Hypothalamus (tissue), 51 donors: ENCODE data around the gene FAAH2.
A peak's percentile ranks its signal among the peaks of the same experiment; 100 is the strongest.
"Not testable (repeated sequence)": the region's sequence is repeated elsewhere in the genome, so short reads cannot be mapped to it uniquely, and the experiment has no call there.

Source experiments
- DNase-seq, 51 donors: peaks; one replicate each; lab custom pipeline; 2025; lab: John Stamatoyannopoulos, UW

The FAAH2 gene, protein sequence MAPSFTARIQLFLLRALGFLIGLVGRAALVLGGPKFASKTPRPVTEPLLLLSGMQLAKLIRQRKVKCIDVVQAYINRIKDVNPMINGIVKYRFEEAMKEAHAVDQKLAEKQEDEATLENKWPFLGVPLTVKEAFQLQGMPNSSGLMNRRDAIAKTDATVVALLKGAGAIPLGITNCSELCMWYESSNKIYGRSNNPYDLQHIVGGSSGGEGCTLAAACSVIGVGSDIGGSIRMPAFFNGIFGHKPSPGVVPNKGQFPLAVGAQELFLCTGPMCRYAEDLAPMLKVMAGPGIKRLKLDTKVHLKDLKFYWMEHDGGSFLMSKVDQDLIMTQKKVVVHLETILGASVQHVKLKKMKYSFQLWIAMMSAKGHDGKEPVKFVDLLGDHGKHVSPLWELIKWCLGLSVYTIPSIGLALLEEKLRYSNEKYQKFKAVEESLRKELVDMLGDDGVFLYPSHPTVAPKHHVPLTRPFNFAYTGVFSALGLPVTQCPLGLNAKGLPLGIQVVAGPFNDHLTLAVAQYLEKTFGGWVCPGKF

DNA sequence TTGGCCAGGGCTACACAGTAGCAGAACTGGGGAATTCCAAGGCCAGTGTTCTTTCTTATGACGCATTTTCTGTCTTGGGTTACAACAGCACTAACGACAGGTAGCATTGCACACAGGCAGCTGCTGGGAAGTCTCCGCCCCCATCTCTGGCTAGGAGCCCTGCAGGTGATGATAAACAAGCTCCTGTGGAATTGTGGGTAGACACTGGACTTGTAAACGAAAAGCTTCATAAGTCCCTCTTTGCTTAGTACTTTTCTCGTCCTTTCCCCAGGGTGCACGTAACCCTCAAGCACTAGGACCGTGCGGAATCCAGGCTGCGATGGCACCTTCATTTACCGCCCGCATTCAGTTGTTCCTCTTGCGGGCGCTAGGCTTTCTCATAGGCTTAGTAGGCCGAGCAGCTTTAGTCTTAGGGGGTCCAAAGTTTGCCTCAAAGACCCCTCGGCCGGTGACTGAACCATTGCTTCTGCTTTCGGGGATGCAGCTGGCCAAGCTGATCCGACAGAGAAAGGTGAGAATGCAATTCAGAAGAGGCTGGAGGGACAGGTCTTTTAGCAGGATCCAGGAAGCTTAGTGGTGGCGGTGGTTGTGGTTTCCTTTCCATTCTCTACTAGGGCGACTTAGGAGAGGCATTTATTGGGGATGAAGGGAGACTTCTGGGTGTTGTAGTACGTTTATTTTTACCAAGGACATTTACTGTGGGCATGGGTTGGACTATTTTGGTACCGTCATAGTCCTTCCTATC, at the start of gene FAAH2:
FAAH2 (plus strand) TSS at position 200 of the 745 bp plus-strand sequence; CDS start at position 320, 120 bp downstream.
- DNase-seq, result peak in 4 of 51 donors; percentile 1 to 5 (median 1)

DNA sequence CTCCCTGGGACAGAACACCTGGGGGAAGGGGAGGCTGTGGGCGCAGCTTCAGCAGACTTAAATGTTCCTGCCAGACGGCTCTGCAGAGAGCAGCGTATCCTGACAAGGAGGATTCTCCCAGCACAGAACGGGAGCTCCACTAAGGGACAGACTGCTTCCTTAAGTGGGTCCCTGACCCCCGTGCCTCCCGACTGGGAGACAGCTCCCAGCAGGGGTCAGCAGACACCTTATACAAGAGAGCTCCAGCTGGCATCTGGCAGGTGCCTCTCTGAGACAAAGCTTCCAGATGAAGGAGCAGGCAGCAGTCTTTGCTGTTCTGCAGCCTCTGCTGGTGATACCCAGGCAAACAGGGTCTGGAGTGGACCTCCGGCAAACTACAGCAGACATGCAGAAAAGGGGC, 44.5 kb upstream of the FAAH2 start:
- no peak for DNase-seq

DNA sequence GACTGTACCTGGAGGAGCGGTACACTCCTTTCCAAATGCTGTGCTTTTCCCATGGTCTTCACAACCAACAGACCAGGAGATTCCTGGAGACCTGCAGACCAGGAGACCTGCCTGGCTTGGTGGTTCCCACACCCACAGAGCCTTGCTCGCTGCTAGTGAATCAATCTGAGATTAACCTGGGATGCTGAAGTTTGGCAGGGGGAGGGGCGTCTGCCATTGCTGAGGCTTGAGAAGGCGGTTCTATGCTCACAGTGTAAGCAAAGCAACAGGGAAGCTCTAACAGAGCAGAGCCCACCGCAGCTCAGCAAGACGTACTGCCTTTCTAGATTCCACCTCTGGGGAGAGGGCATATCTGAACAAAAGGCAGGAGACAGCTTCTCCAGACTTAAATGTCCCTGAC, 34.5 kb upstream of the FAAH2 start:
- no peak for DNase-seq

DNA sequence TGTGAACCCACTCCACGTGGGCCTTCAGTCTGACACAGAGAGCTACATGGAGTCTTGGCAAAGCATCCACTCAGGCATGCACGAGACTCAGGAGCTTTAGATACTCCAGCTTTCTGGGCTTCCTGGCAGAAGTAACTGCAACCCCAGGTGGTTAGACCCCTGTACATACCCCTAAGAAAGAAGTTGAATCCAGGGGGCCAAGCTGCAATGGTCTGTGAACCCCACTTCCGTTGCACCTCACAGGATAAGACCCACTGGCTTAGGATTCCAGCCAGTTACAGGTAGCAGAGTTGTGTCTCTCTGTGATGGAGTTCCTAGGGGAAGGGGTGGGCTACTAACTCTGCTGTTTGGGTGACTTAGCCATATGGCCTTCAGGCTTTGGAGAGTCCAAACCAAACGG, 21.4 kb upstream of the FAAH2 start:
- DNase-seq, result no peak

DNA sequence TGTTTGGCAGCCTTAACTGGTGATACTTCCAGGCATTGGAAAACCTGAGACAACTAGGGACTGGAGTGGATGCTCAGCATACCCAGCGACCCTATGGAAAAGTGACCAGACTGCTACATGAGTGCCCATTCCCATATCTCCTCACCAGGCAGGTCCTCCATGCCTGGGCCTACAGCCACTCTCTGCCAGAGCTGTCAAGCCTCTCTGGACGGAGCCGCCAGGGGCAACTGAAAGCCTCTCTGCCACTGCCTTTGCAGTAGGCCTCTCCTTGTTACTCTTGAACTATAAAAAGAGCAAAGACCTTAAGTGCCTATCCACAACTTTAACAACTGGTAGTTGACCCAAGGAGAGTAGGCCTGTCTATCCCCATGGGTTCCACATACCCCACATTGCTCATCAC, 20.2 kb upstream of the FAAH2 start:
- DNase-seq, result no peak

DNA sequence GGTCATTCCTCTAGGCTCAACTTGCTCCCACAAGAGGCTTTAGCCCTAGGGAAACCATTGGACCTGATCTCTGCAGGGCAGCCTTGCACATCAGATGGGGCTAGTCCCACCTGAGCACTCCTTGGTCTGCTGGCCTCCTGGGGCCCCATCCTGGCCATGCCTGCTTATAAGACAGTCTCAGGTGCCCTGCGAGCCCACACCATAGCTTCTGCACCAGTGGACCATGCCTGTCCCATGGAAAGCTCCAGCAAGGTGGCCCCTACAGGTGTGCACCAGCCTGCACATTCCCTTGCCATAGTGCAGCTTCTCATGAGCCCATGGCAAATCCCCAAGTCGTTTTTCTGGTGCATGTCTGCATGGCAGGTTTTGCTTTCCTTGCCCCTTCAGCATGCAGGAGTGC, 19.6 kb upstream of the FAAH2 start:
- DNase-seq, result no peak

DNA sequence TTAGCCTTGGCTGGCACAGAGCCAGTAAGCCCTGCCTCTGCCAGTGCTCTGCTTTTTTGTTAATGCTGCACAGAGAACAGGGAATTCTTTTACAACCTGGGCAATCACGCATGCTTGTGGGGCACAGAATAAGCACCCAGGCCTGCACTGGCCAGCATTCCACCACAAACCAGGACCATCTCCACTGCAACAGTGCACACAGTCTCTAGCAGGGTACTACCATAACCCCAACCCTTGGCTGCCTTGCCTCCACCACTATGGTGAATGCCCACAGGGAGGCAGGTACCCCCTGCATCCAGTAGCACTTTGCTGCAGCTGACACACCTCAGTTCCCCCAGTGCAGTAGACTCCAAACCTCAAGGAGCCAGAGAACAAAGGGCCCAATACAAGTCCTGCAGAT, 19.2 kb upstream of the FAAH2 start:
- DNase-seq, result no peak

DNA sequence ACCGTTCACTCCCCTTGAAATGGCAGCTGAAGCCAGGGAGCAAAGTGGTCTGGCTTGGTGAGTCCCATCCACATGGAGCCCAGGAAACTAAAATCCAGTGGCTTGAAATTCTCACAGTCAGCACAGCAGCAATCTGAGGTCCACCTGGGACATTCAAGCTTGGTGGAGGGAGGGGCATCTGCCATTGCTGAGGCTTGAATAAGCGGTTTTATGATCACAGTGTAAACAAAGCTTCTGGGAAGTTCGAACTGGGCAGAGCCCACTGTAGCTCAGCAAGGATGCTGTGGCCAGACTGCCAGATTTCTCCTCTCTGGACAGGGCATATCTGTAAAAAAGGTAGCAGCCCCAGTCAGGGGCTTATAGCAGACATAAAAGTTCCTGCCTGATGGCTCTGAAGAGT, 15.5 kb upstream of the FAAH2 start:
- DNase-seq, result no peak

DNA sequence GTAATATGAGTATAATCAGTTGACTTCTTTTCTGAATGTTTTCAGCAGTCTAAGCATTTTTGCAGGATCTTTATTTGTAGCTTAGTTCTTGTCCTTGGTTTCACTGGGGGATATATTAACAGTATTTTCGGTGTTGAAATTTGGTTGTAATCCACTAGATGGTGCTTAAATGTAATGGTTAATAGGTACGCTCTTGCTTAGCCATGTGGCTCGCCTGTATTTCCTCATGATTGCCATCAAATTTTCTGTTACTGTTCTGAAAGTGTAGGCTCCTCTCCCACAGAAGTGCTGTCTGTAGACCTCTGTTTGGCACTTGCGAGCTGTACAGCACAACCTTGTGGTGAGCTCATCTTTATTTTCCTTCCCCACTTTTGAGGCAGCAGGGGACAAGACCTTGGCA, 3.9 kb upstream of the FAAH2 start:
- no peak for DNase-seq

DNA sequence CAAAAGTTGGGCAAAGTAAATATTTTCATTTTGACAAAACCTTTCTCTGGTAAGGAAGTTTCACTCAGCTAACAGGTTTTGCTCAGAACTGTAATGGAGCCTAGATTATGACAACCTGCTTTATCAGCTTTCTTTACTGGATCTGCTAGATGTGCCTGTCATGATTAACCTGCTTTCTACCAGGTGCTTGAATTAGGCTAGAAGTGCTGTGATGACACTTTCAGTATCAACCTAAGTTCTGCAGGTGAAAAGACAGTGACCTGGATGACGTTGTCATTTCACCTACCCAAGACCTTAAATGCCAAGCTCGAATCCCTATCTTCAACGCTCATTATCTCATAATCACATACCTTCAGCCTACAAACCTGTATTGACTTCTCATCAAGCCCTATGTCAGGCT, 1.5 kb upstream of the FAAH2 start:
- DNase-seq, result no peak

DNA sequence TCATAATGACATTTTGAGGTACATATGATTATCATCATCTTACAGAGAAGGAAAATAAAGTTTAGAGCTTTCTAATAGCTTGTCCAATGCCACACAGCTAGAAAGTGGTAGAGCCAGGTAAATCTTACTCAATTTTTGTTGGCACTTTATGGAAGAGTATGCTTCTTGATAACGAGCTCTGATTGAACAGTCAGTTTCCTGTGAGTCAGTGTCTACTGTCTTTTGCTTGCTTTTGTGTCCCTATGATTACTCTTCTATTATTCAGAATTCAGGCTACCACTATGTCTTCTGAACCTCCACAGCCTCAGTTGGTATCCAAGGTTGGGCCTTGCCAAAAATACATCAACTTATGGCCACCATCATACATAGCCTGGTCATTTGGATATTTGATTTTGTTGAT, 2.6 kb downstream of the FAAH2 start:
- DNase-seq, result no peak

DNA sequence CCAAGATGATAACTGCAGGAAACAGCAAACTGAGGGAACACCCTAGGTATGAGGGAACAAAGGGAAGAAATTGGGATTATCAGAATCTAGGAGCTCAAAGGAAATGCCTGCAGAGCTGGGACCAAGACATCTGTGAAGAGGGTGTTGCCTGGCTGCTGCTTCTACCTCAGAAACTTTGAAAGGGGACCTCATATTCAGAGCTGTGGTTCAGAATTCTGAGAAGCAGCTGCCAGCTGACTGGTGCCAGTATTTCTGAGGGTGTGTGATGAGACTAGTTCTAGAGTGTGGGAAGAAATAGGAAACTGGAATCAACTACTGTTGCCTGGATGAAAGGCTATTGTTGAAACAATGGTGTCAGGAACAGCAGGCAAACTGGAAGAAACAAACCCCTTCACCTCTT, 8.5 kb downstream of the FAAH2 start:
- DNase-seq, result no peak

DNA sequence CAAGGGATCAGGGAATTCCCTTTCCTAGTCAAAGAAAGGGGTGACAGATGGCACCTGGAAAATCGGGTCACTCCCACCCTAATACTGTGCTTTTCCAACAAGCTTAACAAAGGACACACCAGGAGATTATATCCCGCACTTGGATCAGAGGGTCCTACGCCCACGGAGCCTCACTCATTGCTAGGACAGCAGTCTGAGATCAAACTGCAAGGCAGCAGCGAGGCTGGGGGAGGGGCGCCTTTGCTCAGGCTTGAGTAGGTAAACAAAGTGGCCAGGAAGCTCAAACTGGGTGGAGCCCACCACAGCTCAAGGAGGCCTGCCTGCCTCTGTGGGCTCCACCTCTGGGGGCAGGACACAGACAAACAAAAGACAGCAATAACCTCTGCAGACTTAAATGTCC, 9.2 kb downstream of the FAAH2 start:
- not testable (repeated sequence) for DNase-seq

DNA sequence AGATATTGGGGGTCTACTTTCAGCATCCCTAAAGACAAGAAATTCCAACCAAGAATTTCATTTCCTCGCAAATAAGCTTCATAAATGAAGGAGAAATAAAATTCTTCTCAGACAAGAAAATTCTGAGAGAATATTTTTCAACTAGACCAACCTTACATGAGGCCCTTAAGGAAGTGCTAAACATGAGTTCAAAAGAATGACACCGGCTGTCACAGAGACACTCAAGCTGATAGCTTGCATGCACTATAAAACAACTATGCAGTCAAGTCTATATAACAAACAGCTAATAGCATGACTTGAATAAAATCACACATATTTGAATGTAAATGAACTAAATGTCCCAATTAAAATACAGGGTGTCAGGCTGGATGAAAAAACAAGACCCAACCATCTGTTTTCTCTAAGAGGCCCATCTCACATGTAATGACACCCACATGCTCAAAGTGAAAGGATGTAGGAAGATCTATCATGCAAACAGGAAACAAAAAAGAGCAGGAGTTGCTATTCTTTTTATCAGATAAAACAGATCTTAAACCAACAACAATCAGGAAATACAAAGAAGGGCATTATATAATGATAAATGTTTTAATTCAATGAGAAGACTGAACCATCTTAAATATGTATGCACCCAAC, 27.2 kb downstream of the FAAH2 start:
- DNase-seq, result no peak

DNA sequence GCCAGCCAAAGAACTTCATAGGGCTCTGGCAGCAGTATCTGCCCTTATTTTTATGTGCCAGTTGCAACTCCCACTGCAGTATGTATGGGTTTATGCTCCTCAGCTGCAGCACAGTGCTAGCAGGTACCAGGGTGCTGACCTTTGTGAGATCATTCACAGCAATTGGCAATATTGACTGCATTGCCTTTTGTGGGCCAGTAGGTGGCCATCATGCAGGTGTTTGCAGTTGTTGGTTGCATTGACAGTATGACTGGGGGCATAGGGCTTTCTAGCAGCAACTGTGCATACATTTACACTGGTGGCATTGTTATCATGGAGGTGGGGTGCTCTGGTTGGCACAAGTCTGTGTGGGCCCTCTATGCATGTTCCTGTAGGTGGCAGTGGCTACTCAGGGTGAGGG, 42.5 kb downstream of the FAAH2 start:
- peak in 1 of 51 donors; percentile 0 for DNase-seq

DNA sequence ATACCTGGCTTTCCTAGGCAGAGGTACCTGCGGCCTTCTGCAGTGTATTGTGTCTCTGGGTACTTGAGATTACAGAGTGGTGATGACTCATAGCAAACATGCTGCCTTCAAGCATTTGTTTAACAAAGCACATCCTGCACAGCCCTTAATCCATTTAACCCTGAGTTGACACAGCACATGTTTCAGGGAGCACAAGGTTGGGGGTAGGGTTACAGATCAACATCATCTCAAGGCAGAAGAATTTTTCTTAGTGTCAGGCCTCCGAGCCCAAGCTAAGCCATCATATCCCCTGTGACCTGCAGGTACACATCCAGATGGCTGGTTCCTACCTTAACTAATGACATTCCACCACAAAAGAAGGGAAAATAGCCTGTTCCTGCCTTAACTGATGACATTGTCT, 49.3 kb downstream of the FAAH2 start:
- DNase-seq, result not testable (repeated sequence)

DNA sequence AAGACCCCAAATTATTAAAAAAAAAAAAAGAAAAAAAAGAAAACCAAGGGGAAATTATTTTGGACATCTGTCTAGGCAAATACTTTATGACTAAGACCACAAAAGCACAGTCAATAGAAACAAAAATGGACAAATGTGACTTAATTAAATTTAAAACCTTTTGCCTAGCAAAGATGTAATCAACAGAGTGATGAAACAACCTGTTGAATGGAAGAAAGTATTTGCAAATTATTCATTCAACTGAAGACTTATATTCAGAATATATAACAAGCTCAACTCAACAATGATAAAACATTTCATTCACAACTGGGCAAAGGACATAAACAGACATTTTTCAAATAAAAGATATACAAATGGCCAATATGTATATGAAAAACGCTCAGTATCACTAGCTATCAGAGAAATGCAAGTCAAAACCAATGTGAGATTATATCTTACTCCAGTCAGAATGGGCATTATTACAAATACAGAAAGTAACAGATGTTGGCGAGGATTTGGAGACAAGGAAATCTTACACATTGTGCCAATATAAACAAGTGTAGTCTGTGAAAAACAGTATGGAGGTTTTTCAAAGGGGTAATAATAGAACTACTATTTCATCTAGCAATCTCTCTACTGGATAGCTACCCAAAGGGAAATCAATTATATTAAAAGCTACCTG, 67.1 kb downstream of the FAAH2 start:
- no peak for DNase-seq

DNA sequence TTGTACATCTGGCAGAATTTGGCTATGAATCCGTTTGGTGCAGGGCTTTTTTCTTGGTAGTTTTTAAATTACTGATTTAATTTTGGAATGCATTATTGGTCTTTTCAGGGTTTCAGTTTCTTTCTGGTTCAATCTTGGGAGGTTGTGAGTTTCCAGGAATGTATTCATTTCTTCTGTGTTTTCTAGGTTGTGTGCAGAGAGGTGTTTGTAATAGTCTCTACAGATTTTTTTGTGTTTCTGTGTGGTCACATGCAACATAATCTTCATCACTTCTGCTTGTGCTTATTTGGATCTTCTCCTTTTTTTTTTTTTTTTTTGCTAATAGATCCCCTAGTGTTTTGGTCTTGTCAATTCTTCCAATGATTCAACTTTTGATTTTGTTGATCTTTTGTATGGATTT, 77.6 kb downstream of the FAAH2 start:
- DNase-seq, result no peak

DNA sequence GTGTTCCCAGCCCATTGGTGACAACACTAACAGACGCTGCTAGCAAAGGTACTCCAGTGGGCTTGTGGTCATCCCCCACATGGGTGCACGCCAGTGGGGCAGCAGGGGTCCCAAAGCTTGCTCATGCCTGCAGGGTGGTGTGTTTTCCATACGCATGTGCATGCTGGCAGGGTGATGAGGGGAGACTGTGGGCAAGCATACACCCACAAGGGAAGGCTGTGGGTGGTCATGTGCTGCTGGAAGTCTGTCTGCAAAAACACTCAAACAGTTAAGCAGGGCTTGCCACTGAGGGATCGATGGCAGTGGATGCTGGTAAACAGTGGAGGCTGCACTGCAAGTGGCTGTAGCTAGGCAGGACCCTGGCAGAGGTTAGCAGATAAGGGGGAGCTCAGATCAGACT, 79.9 kb downstream of the FAAH2 start:
- no peak for DNase-seq

DNA sequence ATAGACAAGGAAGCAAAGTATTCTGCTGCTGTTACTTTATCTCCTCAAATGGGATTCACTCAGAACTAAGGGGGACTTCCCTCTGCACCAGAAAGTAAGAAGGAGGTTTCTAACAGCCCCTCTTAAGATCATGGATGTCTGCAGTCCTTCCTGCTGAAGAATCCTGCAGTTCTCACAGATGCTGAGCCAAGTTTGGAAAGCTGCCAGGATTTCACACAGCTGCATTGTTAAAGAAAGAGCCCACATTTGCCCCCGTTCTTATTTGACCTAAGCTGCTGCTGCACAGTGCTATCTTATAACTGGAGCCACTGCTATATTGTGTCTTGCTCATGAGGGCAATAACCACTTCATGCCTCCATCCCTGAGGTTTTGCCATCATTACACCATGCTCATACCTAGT, 81.1 kb downstream of the FAAH2 start:
- DNase-seq, result peak in 23 of 51 donors; percentile 0 to 37 (median 4)

DNA sequence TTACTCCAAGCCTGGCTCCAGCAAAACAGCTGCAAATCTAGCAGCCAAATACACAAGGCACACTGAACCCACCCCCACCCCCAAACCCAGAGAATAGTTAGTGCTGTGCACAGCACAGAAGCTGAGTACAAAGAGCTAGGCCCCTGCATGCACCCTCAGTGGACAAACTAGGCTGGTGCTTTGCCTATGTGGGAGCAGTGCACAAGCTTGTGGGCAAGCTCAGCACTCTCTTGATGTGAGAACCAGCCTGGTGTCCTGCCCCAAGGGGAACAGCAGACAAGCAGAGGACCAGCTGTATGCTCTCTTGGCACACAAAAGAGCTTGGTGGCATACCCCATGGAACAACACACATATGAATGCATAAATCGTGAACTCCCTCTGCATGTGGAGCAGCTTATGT, 81.7 kb downstream of the FAAH2 start:
- peak in 1 of 51 donors; percentile 0 for DNase-seq
